ENCODE data around the gene HS6ST2. TPM values are rescaled to one million over a fixed set of nuclear protein-coding genes. Genes with fewer than 3 reads are reported as not detected.

The HS6ST2 gene
- total RNA-seq, 4 donors from 2014 or later = 0.22 to 0.34 (median 0.33) TPM; not detected in 1

DNA sequence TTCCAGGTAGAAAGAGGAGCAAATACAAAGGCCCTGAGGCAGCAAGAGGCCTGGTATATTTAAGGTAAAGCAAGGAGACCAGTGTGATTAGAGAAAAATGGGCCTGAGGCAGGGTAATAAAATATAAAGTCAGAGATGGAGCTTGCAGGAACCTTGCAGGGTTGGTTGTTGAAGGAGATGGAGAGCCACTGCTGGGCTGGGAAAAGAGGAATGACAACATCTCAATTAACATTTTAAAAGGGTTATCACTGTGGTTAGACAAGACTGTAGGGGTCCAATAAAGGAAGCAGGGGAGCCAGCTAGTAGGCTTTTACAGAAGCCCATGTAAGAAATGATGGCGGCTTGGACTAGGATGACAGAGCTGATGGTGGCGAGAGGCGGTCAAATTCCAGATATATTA lies 264.0 kb downstream of the HS6ST2 start:
- TF ChIP-seq, protein P1, sequence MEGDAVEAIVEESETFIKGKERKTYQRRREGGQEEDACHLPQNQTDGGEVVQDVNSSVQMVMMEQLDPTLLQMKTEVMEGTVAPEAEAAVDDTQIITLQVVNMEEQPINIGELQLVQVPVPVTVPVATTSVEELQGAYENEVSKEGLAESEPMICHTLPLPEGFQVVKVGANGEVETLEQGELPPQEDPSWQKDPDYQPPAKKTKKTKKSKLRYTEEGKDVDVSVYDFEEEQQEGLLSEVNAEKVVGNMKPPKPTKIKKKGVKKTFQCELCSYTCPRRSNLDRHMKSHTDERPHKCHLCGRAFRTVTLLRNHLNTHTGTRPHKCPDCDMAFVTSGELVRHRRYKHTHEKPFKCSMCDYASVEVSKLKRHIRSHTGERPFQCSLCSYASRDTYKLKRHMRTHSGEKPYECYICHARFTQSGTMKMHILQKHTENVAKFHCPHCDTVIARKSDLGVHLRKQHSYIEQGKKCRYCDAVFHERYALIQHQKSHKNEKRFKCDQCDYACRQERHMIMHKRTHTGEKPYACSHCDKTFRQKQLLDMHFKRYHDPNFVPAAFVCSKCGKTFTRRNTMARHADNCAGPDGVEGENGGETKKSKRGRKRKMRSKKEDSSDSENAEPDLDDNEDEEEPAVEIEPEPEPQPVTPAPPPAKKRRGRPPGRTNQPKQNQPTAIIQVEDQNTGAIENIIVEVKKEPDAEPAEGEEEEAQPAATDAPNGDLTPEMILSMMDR (IDR thresholded peaks at IDR 0.05; ENCODE audit: low read depth) = no peak

DNA sequence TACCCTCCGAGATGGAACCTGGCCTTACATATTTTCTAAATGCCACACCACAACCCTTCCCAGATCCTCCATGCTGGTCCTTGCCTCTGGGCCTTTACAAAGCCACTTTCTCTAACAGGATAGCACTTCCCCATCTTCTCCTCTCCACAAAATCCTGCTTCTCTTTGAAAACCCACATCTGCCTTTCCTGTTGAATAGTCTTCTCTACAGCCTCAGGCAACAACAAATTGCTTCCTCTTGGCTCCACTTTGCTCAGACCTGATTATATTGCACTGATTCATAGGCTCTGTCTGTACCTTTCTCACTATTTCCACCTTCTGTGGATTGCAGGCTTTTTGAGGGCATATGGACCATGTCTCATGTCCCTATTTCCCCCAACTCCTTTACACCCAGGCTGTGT lies 265.9 kb downstream of the HS6ST2 start:
- TF ChIP-seq, protein P1 (IDR thresholded peaks at IDR 0.05; ENCODE audit: low read depth) = no peak

DNA sequence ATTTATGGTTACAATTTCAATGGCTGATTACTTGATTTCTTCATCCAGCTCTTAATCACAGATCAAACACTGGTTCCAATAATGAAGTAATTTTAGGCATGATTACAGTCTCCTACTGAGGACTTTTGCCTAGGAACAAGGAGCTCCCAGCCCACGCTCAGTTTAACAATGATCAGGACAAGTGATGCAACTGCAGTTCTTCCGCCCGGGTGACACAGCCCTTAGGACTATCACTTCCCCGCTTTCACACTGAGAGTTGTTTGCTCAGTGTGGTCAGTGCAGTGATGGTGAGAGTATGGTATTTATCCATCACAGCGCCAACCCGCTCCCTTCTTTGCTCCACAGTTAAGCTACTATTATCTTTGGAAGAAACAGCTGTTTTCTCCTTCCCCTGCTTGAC lies 266.4 kb downstream of the HS6ST2 start:
- TF ChIP-seq, protein P1 (IDR thresholded peaks at IDR 0.05; ENCODE audit: low read depth) = no peak

DNA sequence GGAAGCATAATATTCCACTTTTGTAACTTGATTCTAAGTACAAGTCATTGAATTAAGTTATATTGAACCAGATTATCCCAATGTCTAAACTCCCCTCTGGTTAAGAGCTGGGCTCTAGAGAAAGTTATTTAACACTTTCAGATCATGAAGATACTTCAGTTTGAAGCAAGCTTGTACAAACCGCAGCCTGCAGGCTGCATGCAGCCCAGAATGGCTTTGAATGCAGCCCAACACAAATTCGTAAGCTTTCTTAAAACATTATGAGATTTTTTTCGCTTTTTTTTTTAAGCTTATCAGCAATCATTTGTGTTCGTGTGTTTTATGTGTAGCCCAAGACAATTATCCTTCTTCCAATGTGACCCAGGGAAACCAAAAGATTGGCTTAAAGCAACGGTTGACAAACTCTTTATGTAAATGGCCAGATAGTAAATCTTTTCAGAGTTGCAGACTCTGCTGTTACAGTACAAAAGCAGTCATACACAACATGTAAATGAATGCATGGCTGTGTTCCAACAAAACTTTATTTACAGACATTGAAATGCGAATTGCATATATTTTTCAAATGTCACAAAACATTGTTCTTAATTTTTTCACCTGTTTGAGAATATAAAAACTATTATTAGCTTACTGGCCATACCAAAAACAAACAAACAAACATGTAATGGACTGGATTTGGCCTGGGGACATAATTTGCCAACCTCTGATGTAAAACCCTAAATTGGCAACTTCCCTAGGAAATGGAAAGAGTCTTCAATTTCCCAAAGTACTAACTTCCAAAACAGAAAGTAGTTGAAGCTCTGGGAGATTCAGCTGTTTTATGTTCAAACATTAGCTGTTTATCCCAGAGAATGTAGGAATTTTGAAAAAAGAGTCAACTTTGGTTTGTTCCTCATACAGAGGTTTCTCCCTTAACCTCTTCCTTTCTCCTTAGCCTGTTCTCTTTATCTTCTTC lies 268.5 kb downstream of the HS6ST2 start:
- TF ChIP-seq, protein P1 (IDR thresholded peaks at IDR 0.05; ENCODE audit: low read depth) = no peak

DNA sequence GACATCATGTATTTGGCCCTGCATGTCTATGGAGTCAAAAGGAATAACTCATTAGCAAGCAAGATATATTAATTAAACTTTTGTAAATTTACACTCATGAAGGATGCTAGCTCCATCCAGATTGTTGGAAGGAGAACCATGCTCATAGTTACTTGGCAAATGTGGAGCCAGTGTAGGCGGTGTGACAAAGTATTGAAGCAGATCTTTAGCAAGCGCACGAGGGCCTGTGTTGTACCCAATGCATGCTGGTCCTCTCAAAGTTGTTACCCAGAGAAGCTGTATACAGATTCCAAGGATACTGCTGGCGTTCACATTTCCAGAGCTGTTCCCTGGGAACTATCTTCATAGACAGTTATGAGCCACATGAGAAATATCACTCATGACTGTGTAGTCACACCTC lies 273.2 kb downstream of the HS6ST2 start:
- TF ChIP-seq, protein P1 (IDR thresholded peaks at IDR 0.05; ENCODE audit: low read depth) = no peak

DNA sequence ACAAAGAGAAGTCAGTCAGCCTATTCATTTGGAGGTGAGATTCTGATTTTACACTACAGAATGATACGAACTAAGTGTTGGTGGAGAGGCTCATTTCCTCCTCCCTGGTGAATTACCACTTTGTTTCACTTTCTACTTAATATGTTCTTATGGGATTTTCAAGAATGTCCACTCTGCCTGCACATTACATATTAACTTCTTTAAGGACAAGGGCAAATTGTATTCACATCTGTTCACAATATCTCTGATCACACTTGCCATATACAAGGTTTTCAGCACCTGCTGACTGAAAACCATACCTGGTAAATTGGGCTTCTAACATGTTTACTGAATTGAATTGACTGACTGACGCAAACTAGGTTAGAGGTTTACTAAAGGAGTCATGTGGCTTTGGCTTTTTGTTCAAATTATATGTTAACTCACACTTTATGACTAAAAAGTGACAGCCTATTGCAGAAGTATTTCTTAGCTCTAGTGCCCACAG lies 281.2 kb downstream of the HS6ST2 start:
- TF ChIP-seq, protein P1 (IDR thresholded peaks at IDR 0.05; ENCODE audit: low read depth) = no peak

DNA sequence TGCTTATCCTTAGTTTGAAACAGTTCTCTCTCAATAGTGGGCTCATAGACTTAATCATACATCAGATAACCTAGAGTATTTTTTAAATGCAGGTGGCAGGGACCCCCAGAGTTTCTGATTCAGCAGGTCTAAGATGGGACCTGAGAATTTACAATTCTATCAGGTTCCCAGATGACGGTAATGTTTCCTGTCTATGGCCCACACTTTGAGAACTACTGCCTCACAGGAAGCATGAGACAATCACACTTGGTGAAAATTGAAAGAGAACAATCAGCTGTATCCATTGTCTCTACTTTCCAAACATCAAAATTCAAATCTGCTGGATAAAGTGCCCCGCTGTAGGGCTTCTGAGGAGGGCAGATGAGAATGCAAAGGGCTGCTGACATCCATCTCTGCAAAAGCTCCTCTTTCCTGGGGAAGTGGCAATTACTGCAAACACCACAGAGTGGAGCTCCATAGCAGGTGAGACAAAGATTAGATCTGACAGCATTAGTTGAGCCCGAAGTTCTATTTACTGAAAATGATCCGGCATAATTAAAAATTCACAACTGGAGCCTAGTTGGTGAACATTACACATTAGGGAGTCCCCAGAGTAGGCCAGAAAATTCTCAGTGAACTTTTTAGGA lies 281.8 kb downstream of the HS6ST2 start:
- TF ChIP-seq, protein P1 (IDR thresholded peaks at IDR 0.05; ENCODE audit: low read depth) = no peak

Data from subcutaneous adipose tissue (tissue), 4 donors.